ENCODE results near the gene TSPAN32.
"Not testable (repeated sequence)": the region's sequence is repeated elsewhere in the genome, so short reads cannot be mapped to it uniquely, and the experiment has no call there.

TSPAN32 gene

DNA sequence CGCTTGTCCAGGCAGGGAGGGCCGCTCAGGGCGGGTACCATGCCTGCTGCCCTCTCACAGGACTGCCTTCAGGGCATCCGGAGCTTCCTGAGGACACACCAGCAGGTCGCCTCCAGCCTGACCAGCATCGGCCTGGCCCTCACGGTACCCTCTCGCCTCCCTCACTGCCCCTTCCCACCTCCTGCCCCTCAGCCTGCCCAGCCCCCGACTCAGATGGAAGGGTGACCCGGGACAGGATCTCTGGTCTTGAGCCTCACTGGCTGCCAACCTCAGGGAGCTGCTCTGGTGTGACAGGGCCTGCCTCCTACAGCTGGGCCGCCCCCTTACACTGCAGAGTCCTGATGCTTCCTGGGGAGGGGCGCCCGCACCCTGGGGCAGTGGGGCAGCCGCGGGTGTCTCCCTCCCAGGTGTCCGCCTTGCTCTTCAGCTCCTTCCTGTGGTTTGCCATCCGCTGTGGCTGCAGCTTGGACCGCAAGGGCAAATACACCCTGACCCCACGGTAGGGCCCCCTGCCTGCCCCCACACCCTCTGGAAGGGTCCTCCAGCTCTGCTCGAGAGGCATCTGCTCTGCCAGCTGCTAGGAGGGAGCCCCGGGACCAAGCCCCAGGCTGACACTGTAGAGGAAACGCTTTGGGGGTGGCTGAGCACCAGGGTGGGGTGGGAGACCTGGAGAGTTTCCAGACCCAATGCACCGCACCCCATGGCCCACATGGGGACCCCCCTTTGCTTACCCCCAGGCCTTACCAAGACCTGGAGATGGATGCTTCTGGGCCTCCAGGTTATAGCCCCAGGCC lies 14.6 kb downstream of the TSPAN32 start:
- DNase-seq (ENCODE audit: low spot score), result no peak

DNA sequence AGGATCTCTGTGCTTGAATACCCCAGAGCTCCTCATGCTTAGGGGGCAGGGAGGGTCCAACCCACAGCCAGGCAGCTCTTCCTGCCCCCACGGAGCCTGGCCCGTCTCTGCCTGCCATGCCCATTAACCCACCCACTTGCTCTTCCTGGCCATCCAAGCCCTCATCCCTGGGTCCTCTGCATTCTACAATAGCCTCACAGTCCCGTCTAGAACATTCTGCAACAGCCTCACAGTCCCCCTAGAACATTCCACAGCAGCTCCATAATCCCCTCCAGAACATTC lies 15.1 kb downstream of the TSPAN32 start:
- no peak for DNase-seq (ENCODE audit: low spot score)

DNA sequence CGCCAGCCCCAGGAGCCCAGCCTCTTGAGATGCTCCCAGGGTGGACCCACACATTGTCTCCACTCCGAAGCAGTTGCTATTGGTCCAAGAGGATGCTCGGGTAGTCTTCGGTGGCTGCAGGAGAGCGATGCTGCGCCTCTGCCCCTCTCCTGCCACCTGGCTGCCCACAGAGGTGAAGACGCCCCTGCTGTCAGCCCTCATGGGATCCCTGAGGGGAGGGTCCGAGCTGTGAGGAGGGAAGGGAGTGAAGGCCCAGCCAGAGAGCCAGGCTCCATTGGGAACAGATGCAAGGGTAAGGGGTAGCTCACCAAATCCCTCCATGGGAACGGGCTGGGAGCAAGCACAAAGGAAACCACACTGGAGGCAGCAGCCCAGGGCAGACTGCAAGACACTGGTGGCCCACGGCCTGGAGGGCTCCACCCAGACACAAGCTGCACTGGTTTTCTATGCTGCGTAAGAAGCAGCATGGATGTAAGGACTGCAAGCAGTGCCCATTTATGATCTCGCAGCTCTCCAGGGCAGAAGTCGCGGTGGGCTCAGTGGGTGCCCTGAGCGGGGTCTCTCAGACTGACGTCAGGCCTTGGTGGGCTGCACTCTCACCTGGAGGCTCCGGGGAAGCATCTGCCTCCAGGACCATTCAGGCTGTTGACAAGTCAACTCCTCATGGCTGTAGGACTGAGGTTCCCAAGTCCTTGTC lies 15.7 kb downstream of the TSPAN32 start:
- no peak for DNase-seq (ENCODE audit: low spot score)

- DNase-seq (ENCODE audit: low spot score), result no peak
Observed at GRCh38 chr11:2318123-2318522, 16.3 kb downstream of the TSPAN32 start.

DNA sequence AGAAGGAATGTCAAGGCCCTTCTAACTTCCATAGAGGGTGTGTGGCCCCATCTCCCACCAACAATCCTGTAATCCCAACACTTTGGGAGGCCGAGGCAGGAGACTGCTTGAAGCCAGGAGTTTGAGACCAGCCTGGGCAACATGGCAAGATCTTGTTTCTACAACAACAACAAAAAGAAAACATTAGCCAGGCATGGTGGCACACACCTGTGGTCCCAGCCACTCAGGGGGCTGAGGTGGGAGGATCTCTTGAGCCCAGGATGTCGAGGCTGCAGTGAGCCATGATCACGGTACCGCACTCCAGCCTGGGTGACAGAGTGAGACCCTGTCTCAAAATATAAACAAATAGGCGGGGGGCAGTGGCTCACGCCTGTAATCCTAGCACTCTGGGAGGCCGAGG lies 16.9 kb downstream of the TSPAN32 start:
- no peak for DNase-seq (ENCODE audit: low spot score)

DNA sequence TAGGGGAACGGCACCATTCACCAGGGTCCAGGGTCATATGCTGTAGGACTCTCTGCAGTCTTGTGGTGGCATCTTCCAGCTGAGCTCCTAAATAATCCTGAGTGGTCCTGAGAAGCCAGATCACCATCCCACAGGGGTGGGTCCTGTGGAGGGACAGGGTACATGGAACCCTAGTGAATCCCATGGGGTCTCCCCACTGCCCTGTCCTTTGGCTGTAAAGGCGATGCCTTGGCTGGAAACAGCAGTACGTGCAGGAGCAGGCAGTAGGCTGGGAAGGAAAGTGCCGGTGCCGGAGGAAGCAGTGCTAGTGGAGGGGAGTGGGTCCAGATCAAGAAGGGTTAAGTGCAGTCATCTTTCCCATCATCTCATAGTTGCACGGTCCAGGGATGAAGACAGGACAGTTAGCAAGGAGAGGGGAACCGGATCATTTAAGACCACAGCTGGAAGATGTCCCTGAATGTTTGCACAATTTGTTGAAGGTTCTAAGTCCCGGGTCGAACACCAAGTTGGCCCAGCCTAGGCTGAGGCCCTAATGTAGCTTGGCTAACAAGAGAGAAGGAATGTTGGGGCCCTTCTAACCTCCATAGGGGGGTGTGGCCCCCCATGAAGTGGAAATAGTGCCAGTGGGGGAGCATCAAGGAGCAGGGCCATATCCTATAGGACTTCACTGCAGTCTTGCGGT lies 18.1 kb downstream of the TSPAN32 start:
- DNase-seq (ENCODE audit: low spot score), result no peak

GRCh38 chr11:2320568-2321310 lies 18.9 kb downstream of the TSPAN32 start:
- DNase-seq (ENCODE audit: low spot score), result no peak

DNA sequence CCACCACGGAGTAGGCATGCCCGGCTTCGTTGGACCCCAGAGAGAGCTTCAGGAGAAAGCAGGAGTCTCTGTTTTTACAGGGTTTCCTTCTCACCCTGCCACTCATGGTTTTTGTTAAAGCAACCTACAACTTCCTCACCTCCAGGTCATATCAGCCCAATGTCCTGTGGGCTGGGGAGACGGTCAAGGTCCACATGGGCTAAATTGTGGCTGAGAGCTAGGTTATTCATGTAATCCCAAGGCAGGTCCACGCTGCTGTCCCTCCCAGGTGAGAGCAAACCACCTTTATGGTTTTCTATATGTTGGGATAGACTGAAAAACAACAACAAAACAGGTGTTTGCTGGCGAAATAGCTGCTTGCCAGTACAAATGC lies 19.5 kb downstream of the TSPAN32 start:
- no peak for DNase-seq (ENCODE audit: low spot score)

- no peak for DNase-seq (ENCODE audit: low spot score)
Observed at GRCh38 chr11:2325123-2325522, 23.3 kb downstream of the TSPAN32 start.

GRCh38 chr11:2325719-2326118 lies 23.9 kb downstream of the TSPAN32 start:
- DNase-seq (ENCODE audit: low spot score), result no peak

DNA sequence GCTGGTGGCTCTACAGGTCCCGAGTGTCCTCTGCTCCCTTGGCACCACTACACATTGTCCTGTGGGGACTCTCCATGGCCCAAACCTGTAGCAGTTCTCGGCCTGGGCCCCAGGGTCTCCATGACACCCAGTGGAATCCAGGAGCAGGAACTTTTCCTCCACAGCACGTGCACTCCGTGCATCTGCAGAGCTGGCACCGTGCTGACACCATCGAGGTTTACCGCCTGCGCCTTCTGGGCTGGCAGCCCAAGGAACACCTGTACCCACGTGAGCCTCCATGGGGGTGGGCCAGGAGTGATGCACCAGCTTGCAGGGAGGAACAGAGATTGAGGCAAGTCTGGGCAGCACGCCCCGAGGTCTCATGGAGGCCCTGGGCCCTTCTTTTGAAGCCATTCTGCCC lies 25.2 kb downstream of the TSPAN32 start:
- no peak for DNase-seq (ENCODE audit: low spot score)

GRCh38 chr11:2328021-2328420 lies 26.2 kb downstream of the TSPAN32 start:
- DNase-seq (ENCODE audit: low spot score), result no peak

GRCh38 chr11:2328656-2329354 lies 27.0 kb downstream of the TSPAN32 start:
- DNase-seq (ENCODE audit: low spot score), result no peak

GRCh38 chr11:2329551-2329950 lies 27.7 kb downstream of the TSPAN32 start:
- no peak for DNase-seq (ENCODE audit: low spot score)

- no peak for DNase-seq (ENCODE audit: low spot score)
Observed at GRCh38 chr11:2330696-2331095, 28.9 kb downstream of the TSPAN32 start.

DNA sequence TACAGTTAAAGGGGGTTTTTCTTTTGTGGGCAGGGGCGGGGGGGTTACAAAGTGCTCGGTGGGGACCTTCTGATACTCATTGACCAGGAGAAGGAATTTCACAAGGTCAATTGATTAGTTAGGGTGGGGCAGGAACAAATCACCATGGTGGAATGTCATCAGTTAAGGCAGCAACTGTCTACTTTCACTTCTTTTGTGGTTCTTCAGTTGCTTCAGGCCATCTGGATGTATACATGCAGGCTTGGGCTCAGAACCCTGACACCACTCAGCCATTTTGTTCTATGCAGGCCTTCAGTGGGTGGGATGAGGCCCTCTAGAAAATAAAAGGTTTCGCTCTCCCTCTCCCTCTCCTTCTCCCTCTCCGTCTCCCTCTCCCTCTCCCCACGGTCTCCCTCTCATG lies 29.6 kb downstream of the TSPAN32 start:
- DNase-seq (ENCODE audit: low spot score), result no peak

DNA sequence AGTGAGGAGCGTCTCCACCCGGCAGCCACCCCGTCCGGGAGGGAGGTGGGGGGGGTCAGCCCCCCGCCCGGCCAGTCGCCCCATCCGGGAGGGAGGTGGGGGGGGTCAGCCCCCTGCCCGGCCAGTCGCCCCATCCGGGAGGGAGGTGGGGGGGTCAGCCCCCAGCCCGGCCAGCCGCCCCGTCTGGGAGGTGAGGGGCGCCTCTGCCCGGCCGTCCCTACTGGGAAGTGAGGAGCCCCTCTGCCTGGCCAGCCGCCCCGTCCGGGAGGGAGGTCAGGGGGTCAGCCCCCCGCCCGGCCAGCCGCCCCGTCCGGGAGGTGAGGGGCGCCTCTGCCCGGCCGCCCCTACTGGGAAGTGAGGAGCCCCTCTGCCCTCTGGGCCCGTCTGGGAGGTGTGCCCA lies 30.8 kb downstream of the TSPAN32 start:
- not testable (repeated sequence) for DNase-seq (ENCODE audit: low spot score)

DNA sequence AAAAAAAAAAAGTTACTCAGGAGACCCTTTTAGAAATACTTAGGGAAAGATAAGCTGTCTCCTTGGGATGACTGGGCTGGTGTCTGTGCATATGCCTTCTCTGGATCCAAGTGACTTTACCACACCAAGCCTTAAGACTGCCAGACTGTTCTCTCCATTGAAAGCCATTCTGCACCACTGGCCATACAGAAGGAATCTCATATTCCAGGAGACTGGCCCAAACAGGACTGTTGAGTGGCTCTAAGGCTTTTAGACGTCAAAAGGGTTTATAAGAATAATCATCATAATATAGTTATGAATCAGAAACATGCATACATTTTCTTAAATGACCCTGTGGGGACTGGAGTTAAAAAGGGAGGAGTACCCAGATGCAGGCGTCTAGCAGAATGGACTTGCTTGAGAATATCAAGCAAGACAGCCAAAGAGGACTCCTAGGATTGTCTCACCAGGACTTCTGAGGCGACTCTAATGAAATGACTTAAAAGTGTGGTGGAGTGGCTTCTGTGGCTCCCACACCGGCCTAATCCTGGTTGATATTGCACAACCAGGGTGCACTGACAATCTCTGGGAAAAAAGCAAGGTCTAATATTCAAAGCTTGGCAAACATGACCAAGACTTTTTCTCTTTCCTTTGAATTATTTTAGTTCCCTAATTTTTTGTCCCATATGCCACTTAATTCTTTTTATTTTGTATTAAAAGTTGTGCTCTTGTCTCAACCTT lies 31.8 kb downstream of the TSPAN32 start:
- not testable (repeated sequence) for DNase-seq (ENCODE audit: low spot score)

- not testable (repeated sequence) for DNase-seq (ENCODE audit: low spot score)
Observed at GRCh38 chr11:2335286-2335685, 33.5 kb downstream of the TSPAN32 start.

- peak; percentile 7 for DNase-seq (ENCODE audit: low spot score)
Observed at GRCh38 chr11:2338760-2339159, 36.9 kb downstream of the TSPAN32 start.

DNA sequence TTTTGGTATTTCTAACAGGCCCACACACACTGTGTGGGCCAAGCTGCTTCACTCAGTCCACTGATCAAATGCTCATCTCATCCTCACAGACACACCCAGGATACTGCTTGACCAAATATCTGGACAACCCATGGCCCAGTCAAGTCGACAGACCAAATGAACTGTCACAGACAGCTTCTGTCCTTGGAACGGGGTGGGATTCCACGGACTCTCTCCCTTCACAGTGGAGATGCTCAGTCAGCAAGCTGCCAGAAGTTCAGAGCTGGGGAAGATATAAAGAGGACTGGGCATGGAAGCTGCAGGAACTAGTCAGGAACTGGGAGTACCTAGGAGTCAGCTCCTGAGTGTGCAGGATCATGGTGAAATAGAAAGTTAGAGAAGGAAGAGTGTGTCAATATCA lies 40.7 kb downstream of the TSPAN32 start:
- DNase-seq (ENCODE audit: low spot score), result no peak

All from NAMALWA (cell line).